ENCODE data around the gene ACP6.
A peak's percentile ranks its signal among the peaks of the same experiment; 100 is the strongest.

ACP6 gene

GRCh38 chr1:147664206-147664605 lies 6.1 kb downstream of the ACP6 start:
- Histone ChIP-seq H3K9me3 (ENCODE audit: severe bottlenecking) (no peaks in the 10 kb centered on the region), H3K4me3 (ENCODE audit: low read depth, low read length) (no peak overlapping the region), H3K27me3 (ENCODE audit: insufficient read depth, low read depth, severe bottlenecking) (no peaks in the 10 kb centered on the region), H3K36me3 (no peaks in the 10 kb centered on the region), H3K27ac (no peak overlapping the region)
- no peak for DNase-seq
- TF ChIP-seq CTCF (IDR thresholded peaks at IDR 0.05; ENCODE audit: low read depth, low read length) = no peak

GRCh38 chr1:147654511-147654910 lies 15.8 kb downstream of the ACP6 start:
- H3K36me3 ChIP-seq = no peaks in the 10 kb centered on the region
- no peak for DNase-seq
- H3K9me3 ChIP-seq (ENCODE audit: severe bottlenecking) = no peaks in the 10 kb centered on the region
- TF ChIP-seq CTCF (IDR thresholded peaks at IDR 0.05; ENCODE audit: low read depth, low read length) = no peak
- no peaks in the 10 kb centered on the region for H3K27me3 ChIP-seq (ENCODE audit: insufficient read depth, low read depth, severe bottlenecking)
- H3K27ac ChIP-seq = no peak overlapping the region
- H3K4me3 ChIP-seq (ENCODE audit: low read depth, low read length) = no peak overlapping the region

GRCh38 chr1:147652306-147652705 lies 18.0 kb downstream of the ACP6 start:
- Histone ChIP-seq H3K27ac (no peak overlapping the region), H3K27me3 (ENCODE audit: insufficient read depth, low read depth, severe bottlenecking) (no peaks in the 10 kb centered on the region), H3K36me3 (no peaks in the 10 kb centered on the region), H3K9me3 (ENCODE audit: severe bottlenecking) (no peaks in the 10 kb centered on the region), H3K4me3 (ENCODE audit: low read depth, low read length) (no peak overlapping the region)
- no peak for TF ChIP-seq CTCF (IDR thresholded peaks at IDR 0.05; ENCODE audit: low read depth, low read length)
- no peak for DNase-seq

GRCh38 chr1:147651466-147651865 lies 18.9 kb downstream of the ACP6 start:
- no peaks in the 10 kb centered on the region for H3K9me3 ChIP-seq (ENCODE audit: severe bottlenecking)
- no peak overlapping the region for H3K4me3 ChIP-seq (ENCODE audit: low read depth, low read length)
- no peak for DNase-seq
- TF ChIP-seq CTCF (IDR thresholded peaks at IDR 0.05; ENCODE audit: low read depth, low read length) = no peak
- no peaks in the 10 kb centered on the region for H3K36me3 ChIP-seq
- no peaks in the 10 kb centered on the region for H3K27me3 ChIP-seq (ENCODE audit: insufficient read depth, low read depth, severe bottlenecking)
- H3K27ac ChIP-seq = no peak overlapping the region

- H3K36me3 ChIP-seq = no peaks in the 10 kb centered on the region
- no peak for TF ChIP-seq CTCF (IDR thresholded peaks at IDR 0.05; ENCODE audit: low read depth, low read length)
These were observed 21.4 kb downstream of the ACP6 start for GRCh38 chr1:147648933-147649332.

GRCh38 chr1:147647796-147648633 lies 22.3 kb downstream of the ACP6 start:
- H3K27ac ChIP-seq = no peak overlapping the region
- no peaks in the 10 kb centered on the region for H3K36me3 ChIP-seq
- H3K4me3 ChIP-seq (ENCODE audit: low read depth, low read length) = no peak overlapping the region
- no peaks in the 10 kb centered on the region for H3K9me3 ChIP-seq (ENCODE audit: severe bottlenecking)
- TF ChIP-seq CTCF (IDR thresholded peaks at IDR 0.05; ENCODE audit: low read depth, low read length) = peak; percentile 60
- no peaks in the 10 kb centered on the region for H3K27me3 ChIP-seq (ENCODE audit: insufficient read depth, low read depth, severe bottlenecking)
- peak; percentile 70 for DNase-seq

More at GRCh38 chr1:147648933-147649332, 21.4 kb downstream of the ACP6 start:
- no peak for DNase-seq
- Histone ChIP-seq H3K27ac (no peak overlapping the region), H3K27me3 (ENCODE audit: insufficient read depth, low read depth, severe bottlenecking) (no peaks in the 10 kb centered on the region), H3K4me3 (ENCODE audit: low read depth, low read length) (no peak overlapping the region), H3K9me3 (ENCODE audit: severe bottlenecking) (no peaks in the 10 kb centered on the region)

Measured in WERI-Rb-1 (cell line).